Heart right ventricle (tissue), 16 donors: Measurements from ENCODE around the gene RAD51AP2. TPM values are rescaled to one million over a fixed set of nuclear protein-coding genes. Genes with fewer than 3 reads are reported as not detected.
A peak's percentile ranks its signal among the peaks of the same experiment; 100 is the strongest.

Source experiments
- ATAC-seq, 8 donors: fragments of 200-7000 bp; cut with Tn5 transposase; one replicate each; pipeline ENCODE4 v1.9.1; 2020; ENCODE audit warnings: mild to moderate bottlenecking in 8 of 8, moderate library complexity in 8 of 8, moderate number of reproducible peaks in 1 of 8
- DNase-seq, 2 donors: peaks; one replicate each; pipeline ENCODE4 v3.0.0-alpha.2; 2020
- H3K27ac ChIP-seq, 10 donors: fragments of 200-600 bp; sonication (generic) in 2 of 10; one replicate each; pipeline versions ENCODE4 v1.5.0 to v1.8.0; 2020 to 2022; ENCODE audit warnings: mild to moderate bottlenecking in 3 of 10
- H3K27me3 ChIP-seq, 7 donors: fragments of 200-600 bp; one replicate each; pipeline ENCODE4 v1.8.0; 2021 to 2022; ENCODE audit warnings: mild to moderate bottlenecking in 2 of 7
- H3K36me3 ChIP-seq, 9 donors: fragments of 200-600 bp; sonication (generic) in 1 of 9; one replicate each; pipeline versions ENCODE4 v1.5.0 to v1.8.0; 2020 to 2022; ENCODE audit warnings: mild to moderate bottlenecking in 2 of 9
- H3K4me1 ChIP-seq, 9 donors: fragments of 200-600 bp; sonication (generic) in 1 of 9; one replicate each; pipeline versions ENCODE4 v1.5.0 to v1.8.0; 2020 to 2022; ENCODE audit warnings: mild to moderate bottlenecking in 4 of 9
- H3K4me3 ChIP-seq, 10 donors: fragments of 200-600 bp; sonication (generic) in 2 of 10; one replicate each; pipeline versions ENCODE4 v1.5.0 to v1.8.0; 2020 to 2022; ENCODE audit warnings: mild to moderate bottlenecking in 7 of 10, moderate library complexity in 2 of 10
- H3K9me3 ChIP-seq, 11 donors: fragments of 200-600 bp in 10 of 11; sonication (generic) in 2 of 11; one replicate each; pipeline versions ENCODE4 v1.5.0 to v1.8.0; 2013 to 2022; ENCODE audit warnings: mild to moderate bottlenecking in 2 of 11, control low read depth in 1 of 11, moderate library complexity in 1 of 11
- WGBS, 2 donors: extraction: QIAGEN DNeasy Blood & Tissue Kit; methylation state at CpG; one replicate each; pipeline ENCODE4 v1.1.7; 2013; ENCODE audit warnings: inconsistent platforms in 1 of 2; 5-methylcytosine and 5-hydroxymethylcytosine counted together
- intact Hi-C, 10 donors: fragments of 100-400 bp; cut with DNase I; formaldehyde crosslinking; loops; one replicate each; pipeline versions ENCODE4 v1.11.1 to v1.14.2; 2022
- polyA plus RNA-seq, 2 donors: library from polyadenylated mRNA; stranded (reverse); fragments of 200-250 nt; gene quantifications; one replicate each; pipeline ENCODE4 v1.2.3, GENCODE V29; 2013
- total RNA-seq, 10 donors: library from RNA; stranded (reverse); fragmentation: NEBNext Ultra II Directional in 3 of 10; extraction: Animal tissue kit (Norgen Biotek cat#: 25700) in 3 of 10; gene quantifications; one replicate each; pipeline versions ENCODE4 v1.2.1 to v1.2.4, GENCODE V29; 2021 to 2023
- TF ChIP-seq, protein P1 (sequence below), 9 donors: fragments of 200-600 bp; sonication (generic) in 2 of 9; IDR thresholded peaks; one replicate each; pipeline versions ENCODE4 v1.5.0 to v1.8.0; 2021 to 2022; ENCODE audit warnings: antibody characterized with exemption in 9 of 9, mild to moderate bottlenecking in 5 of 9, moderate library complexity in 1 of 9
- donor health status: Arrhythmogenic right ventricular cardiomyopathy.
- donor health status: ischemic (EF 13 %, LVEDD 7.1; RV severe dilation, severe dysfunction).
- donor health status: healthy with polysubstance abuse.
- donor health status: DM: no; HTN: yes; CAD: no.
- donor health status: DM: no; HTN: no; CAD: no.
- donor health status: ischemic (EF 25% LVEDD 6.9; RV normal size, moderate dysfunction).
- donor health status: ischemic (EF 25% LVEDD 5.7; RV mildly dilated, moderate dysfunction).
- donor health status: healthy.
- donor health status: DM: yes; HTN: yes; CAD: no.
- donor health status: Ischemic cardiomyopathy.
- donor health status: ischemic (EF 35%, LVEDD 5.7; RV mildly dilated, moderate dysfunction).
- donor health status: nonischemic (EF 11% LVEDD 7.7; RV severe dilation, severe dysfunction).
- donor health status: DM: yes; HTN: yes; CAD: no.
- donor health status: PGD.
- donor health status: ischemic (EF 29% LVEDD 5.4; RV normal size, mild dysfunction).
- donor health status: nonischemic (EF 23%, LVEDD 6.1; RV moderate dilation, normal function).

RAD51AP2 gene
- total and polyA plus RNA-seq, 12 donors, result 0.03 to 0.49 (median 0.14) TPM; not detected in 1

DNA sequence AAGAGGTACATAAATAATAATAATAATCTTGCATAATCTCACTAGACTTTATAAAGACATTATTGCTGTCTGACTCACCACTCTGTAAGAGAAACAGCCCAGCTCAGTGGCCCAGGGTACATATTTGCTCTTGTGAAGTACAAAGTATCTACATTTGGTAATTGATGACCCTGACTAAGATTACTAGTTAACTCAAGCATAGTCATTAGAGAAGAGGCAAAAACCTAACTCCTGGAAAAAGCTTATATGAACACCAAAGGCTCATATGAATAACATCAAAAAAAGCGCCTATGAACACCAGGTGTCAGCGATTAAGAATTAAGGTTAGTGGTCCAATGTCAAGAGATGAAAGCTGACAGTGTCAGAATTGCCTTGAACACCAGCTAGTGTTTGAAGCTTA is 38.4 kb downstream of the RAD51AP2 start:
- Histone ChIP-seq H3K27ac (no peak overlapping the region), H3K4me1 (peaks cover 0 to 14% (median 0%) of the 10 kb centered on the region in 9 donors), H3K36me3 (no peaks in the 10 kb centered on the region), H3K4me3 (no peak overlapping the region), H3K9me3 (no peaks in the 10 kb centered on the region), H3K27me3 (no peaks in the 10 kb centered on the region)
- TF ChIP-seq, protein P1, sequence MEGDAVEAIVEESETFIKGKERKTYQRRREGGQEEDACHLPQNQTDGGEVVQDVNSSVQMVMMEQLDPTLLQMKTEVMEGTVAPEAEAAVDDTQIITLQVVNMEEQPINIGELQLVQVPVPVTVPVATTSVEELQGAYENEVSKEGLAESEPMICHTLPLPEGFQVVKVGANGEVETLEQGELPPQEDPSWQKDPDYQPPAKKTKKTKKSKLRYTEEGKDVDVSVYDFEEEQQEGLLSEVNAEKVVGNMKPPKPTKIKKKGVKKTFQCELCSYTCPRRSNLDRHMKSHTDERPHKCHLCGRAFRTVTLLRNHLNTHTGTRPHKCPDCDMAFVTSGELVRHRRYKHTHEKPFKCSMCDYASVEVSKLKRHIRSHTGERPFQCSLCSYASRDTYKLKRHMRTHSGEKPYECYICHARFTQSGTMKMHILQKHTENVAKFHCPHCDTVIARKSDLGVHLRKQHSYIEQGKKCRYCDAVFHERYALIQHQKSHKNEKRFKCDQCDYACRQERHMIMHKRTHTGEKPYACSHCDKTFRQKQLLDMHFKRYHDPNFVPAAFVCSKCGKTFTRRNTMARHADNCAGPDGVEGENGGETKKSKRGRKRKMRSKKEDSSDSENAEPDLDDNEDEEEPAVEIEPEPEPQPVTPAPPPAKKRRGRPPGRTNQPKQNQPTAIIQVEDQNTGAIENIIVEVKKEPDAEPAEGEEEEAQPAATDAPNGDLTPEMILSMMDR (IDR thresholded peaks at IDR 0.05), result no peak
- WGBS, 2 donors, result 95 to 97% methylated on average over 2 of the region's 2 CpGs
- ATAC-seq (no peak), DNase-seq (no peak)
- intact Hi-C loops, result loop anchor here in 2 of 10 donors (10.0 kb wide), 1 partner anchor 195 kb away; no protein-coding TSS in a partner anchor

GRCh38 chr2:17476830-17477229 is 41.4 kb downstream of the RAD51AP2 start:
- Histone ChIP-seq H3K27me3 (no peaks in the 10 kb centered on the region), H3K4me1 (peaks cover 0 to 14% (median 0%) of the 10 kb centered on the region in 9 donors), H3K36me3 (no peaks in the 10 kb centered on the region), H3K9me3 (no peaks in the 10 kb centered on the region), H3K27ac (no peak overlapping the region), H3K4me3 (no peak overlapping the region)
- ATAC-seq, result peak in 4 of 8 donors; percentile 56 to 69 (median 62)
- 22 to 27% methylated on average over 2 of the region's 2 CpGs for WGBS, 2 donors
- TF ChIP-seq, protein P1 (IDR thresholded peaks at IDR 0.05), result no peak
- DNase-seq, result no peak
- intact Hi-C loops, result loop anchor here in 2 of 10 donors (10.0 kb wide), 1 partner anchor 198 kb away; no protein-coding TSS in a partner anchor

GRCh38 chr2:17476064-17476463 is 42.2 kb downstream of the RAD51AP2 start:
- DNase-seq (no peak), ATAC-seq (no peak)
- no peaks in the 10 kb centered on the region for H3K36me3 ChIP-seq
- intact Hi-C loops, result loop anchor here in 2 of 10 donors (10.0 kb wide), 1 partner anchor 199 kb away; no protein-coding TSS in a partner anchor
- 52 to 54% methylated on average over 2 of the region's 2 CpGs for WGBS, 2 donors
- H3K27me3 ChIP-seq, result no peaks in the 10 kb centered on the region
- TF ChIP-seq, protein P1 (IDR thresholded peaks at IDR 0.05), result no peak
- no peak overlapping the region for H3K27ac ChIP-seq
- peaks cover 0 to 5% (median 1%) of the 10 kb centered on the region in 11 donors for H3K9me3 ChIP-seq
- H3K4me1 ChIP-seq, result peaks cover 0 to 14% (median 0%) of the 10 kb centered on the region in 9 donors
- H3K4me3 ChIP-seq, result no peak overlapping the region

- intact Hi-C loops, result loop anchor here in 2 of 10 donors (10.0 kb wide), 1 partner anchor 200 kb away; no protein-coding TSS in a partner anchor
- Histone ChIP-seq H3K36me3 (no peaks in the 10 kb centered on the region), H3K27ac (no peak overlapping the region), H3K9me3 (peaks cover 0 to 13% (median 9%) of the 10 kb centered on the region in 11 donors), H3K4me1 (peaks cover 0 to 14% (median 0%) of the 10 kb centered on the region in 9 donors), H3K27me3 (no peaks in the 10 kb centered on the region), H3K4me3 (no peak overlapping the region)
- WGBS, 2 donors, result 70 to 76% methylated on average over 1 of the region's 1 CpG
- TF ChIP-seq, protein P1 (IDR thresholded peaks at IDR 0.05), result no peak
- ATAC-seq (no peak), DNase-seq (no peak)
Measured at GRCh38 chr2:17475286-17475685, 43.0 kb downstream of the RAD51AP2 start.
